HUES6 (cell line): ENCODE data around the gene TIMM44.

Source experiments
- H3K27ac ChIP-seq: 2 replicates; pipeline ENCODE4 v1.7.0; 2013; ENCODE audit warnings: low read depth, mild to moderate bottlenecking, low read length, inconsistent platforms
- H3K27me3 ChIP-seq: 2 replicates; pipeline ENCODE4 v1.6.1; 2013; ENCODE audit warnings: low read length; ENCODE audit not compliant: control insufficient read depth, insufficient read depth
- H3K36me3 ChIP-seq: 2 replicates; pipeline ENCODE4 v1.6.1; 2013; ENCODE audit warnings: low read length; ENCODE audit not compliant: control insufficient read depth, insufficient read depth
- H3K4me1 ChIP-seq: 2 replicates; pipeline ENCODE4 v1.6.1; 2013; ENCODE audit warnings: low read length; ENCODE audit not compliant: control insufficient read depth, insufficient read depth
- H3K4me3 ChIP-seq: 2 replicates; pipeline ENCODE4 v1.5.1; 2013; ENCODE audit warnings: low read depth, low read length
- H3K9ac ChIP-seq: one replicate; pipeline ENCODE4 v1.6.1; 2013; ENCODE audit warnings: mild to moderate bottlenecking, low read length
- H3K9me3 ChIP-seq: 2 replicates; pipeline ENCODE4 v1.6.1; 2013; ENCODE audit warnings: low read depth, low read length; ENCODE audit not compliant: control insufficient read depth, insufficient read depth

TIMM44 gene

DNA sequence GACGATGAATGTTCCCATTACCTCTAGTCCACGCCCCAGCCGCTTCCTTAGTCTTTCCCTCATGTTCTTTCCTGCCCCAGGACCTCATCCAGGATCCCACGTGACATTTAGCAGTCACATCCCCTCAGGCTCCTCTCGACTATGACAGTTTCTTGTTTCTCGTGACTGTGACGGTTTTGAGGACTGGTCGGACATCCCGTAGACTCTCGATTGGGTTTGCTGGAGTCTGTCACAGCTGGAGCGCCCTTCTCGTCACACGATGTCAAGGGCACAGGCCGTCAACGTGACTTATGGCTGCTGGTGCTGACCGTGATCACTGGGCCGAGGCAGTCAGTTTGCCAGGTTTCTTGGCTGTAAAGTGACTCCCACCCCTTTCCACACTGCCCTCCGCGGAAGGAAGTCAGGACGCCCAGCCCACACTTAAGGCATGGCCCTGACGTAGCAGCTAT is 39.2 kb upstream of the TIMM44 start:
- H3K27ac ChIP-seq, result no peak overlapping the region
- H3K9me3 ChIP-seq, result no peaks in the 10 kb centered on the region
- H3K27me3 ChIP-seq, result no peaks in the 10 kb centered on the region
- H3K9ac ChIP-seq, result no peak overlapping the region
- H3K4me3 ChIP-seq, result no peak overlapping the region
- H3K36me3 ChIP-seq, result peaks cover 98% of the 10 kb centered on the region
- H3K4me1 ChIP-seq, result no peaks in the 10 kb centered on the region

GRCh38 chr19:7982103-7982502 is 38.6 kb upstream of the TIMM44 start:
- H3K9me3 ChIP-seq, result no peaks in the 10 kb centered on the region
- no peak overlapping the region for H3K27ac ChIP-seq
- no peak overlapping the region for H3K4me3 ChIP-seq
- H3K4me1 ChIP-seq, result no peaks in the 10 kb centered on the region
- H3K36me3 ChIP-seq, result peaks cover 98% of the 10 kb centered on the region
- H3K9ac ChIP-seq, result no peak overlapping the region
- H3K27me3 ChIP-seq, result no peaks in the 10 kb centered on the region

GRCh38 chr19:7981661-7982060 is 38.2 kb upstream of the TIMM44 start:
- Histone ChIP-seq H3K4me1 (no peaks in the 10 kb centered on the region), H3K36me3 (peaks cover 99% of the 10 kb centered on the region), H3K4me3 (no peak overlapping the region), H3K9me3 (no peaks in the 10 kb centered on the region), H3K27ac (no peak overlapping the region), H3K9ac (no peak overlapping the region), H3K27me3 (no peaks in the 10 kb centered on the region)

- no peaks in the 10 kb centered on the region for H3K27me3 ChIP-seq
- no peak overlapping the region for H3K9ac ChIP-seq
- H3K4me1 ChIP-seq, result no peaks in the 10 kb centered on the region
- H3K36me3 ChIP-seq, result peaks cover 98% of the 10 kb centered on the region
- H3K4me3 ChIP-seq, result no peak overlapping the region
- no peak overlapping the region for H3K27ac ChIP-seq
- H3K9me3 ChIP-seq, result no peaks in the 10 kb centered on the region
Measured at GRCh38 chr19:7981199-7981598, 37.7 kb upstream of the TIMM44 start.

GRCh38 chr19:7980635-7981121 is 37.2 kb upstream of the TIMM44 start:
- Histone ChIP-seq H3K27me3 (no peaks in the 10 kb centered on the region), H3K27ac (no peak overlapping the region), H3K9ac (no peak overlapping the region), H3K4me3 (no peak overlapping the region), H3K4me1 (no peaks in the 10 kb centered on the region), H3K9me3 (no peaks in the 10 kb centered on the region), H3K36me3 (peaks cover 94% of the 10 kb centered on the region)

GRCh38 chr19:7980168-7980567 is 36.7 kb upstream of the TIMM44 start:
- no peaks in the 10 kb centered on the region for H3K27me3 ChIP-seq
- peaks cover 94% of the 10 kb centered on the region for H3K36me3 ChIP-seq
- H3K9me3 ChIP-seq, result no peaks in the 10 kb centered on the region
- no peak overlapping the region for H3K27ac ChIP-seq
- H3K4me1 ChIP-seq, result no peaks in the 10 kb centered on the region
- no peak overlapping the region for H3K4me3 ChIP-seq
- H3K9ac ChIP-seq, result no peak overlapping the region

GRCh38 chr19:7979559-7979958 is 36.1 kb upstream of the TIMM44 start:
- no peak overlapping the region; the same call in 1 of the 2 replicates for H3K27ac ChIP-seq
- no peak overlapping the region for H3K9ac ChIP-seq

DNA sequence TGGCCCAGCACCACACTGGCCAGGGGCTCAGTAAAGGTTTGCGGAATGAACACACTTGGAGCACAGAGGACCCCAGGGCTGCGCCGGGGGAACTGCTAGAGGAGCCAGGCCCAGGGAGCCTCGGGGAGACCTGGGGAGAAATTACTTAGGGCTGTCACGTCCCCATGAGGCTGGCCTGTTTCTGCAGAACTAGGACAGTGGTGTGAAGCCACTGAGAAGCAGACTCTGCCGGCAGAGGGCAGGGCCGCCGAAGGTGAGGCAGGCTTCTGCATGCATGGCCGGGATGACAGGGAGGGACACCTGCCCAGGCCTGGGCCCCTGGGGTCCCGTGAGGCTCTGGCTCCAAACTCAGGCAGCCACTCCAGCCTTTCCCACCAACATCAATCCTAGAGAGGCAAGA is 35.5 kb upstream of the TIMM44 start:
- Histone ChIP-seq H3K27me3 (no peaks in the 10 kb centered on the region), H3K36me3 (peaks cover 94% of the 10 kb centered on the region), H3K9me3 (no peaks in the 10 kb centered on the region)

More at GRCh38 chr19:7979559-7979958, 36.1 kb upstream of the TIMM44 start:
- Histone ChIP-seq H3K27me3 (no peaks in the 10 kb centered on the region), H3K9me3 (no peaks in the 10 kb centered on the region), H3K4me3 (no peak overlapping the region), H3K4me1 (no peaks in the 10 kb centered on the region), H3K36me3 (peaks cover 94% of the 10 kb centered on the region)

DNA sequence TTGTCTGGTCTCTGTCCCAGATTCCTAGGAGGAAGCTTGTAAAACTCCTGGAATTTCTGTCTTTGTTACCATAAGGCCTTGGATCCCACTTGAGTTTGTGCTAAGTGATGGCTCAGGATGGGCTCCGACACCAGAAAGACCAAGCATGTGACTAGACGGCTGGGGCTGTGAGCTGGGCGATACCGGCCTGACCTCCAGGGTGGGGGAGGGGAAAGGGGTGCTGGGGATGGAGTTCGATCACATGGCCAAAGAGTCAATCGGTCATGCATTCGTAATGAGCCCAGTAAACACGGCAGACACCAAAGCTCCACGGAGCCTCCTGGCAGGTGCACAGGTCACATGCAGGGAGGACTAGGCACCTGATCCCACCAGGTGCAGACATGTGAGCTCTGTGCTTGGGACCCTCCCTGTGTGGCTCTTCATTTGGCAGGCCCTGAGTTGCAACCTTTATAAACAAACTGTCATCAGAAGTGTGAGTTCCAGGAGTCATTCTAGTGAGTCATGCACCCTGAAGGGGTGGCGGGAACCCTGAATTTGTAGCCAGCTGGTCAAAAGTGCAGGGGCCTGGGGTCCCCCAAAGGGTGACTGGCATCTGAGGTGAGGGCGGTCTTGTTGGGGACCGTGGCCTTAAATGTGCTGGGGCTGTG is 34.8 kb upstream of the TIMM44 start:
- Histone ChIP-seq H3K4me3 (no peak overlapping the region), H3K36me3 (peaks cover 94% of the 10 kb centered on the region), H3K9me3 (no peaks in the 10 kb centered on the region), H3K4me1 (no peaks in the 10 kb centered on the region), H3K9ac (no peak overlapping the region), H3K27ac (no peak overlapping the region), H3K27me3 (no peaks in the 10 kb centered on the region)

More for the DNA sequence above, 35.5 kb upstream of the TIMM44 start:
- no peak overlapping the region; the same call in 1 of the 2 replicates for H3K27ac ChIP-seq
- H3K9ac ChIP-seq, result no peak overlapping the region
- no peaks in the 10 kb centered on the region for H3K4me1 ChIP-seq
- no peak overlapping the region for H3K4me3 ChIP-seq

GRCh38 chr19:7977723-7978040 is 34.2 kb upstream of the TIMM44 start:
- Histone ChIP-seq H3K27me3 (no peaks in the 10 kb centered on the region), H3K36me3 (peaks cover 88% of the 10 kb centered on the region), H3K4me3 (no peak overlapping the region), H3K4me1 (no peaks in the 10 kb centered on the region), H3K9me3 (no peaks in the 10 kb centered on the region), H3K27ac (no peak overlapping the region), H3K9ac (no peak overlapping the region)

DNA sequence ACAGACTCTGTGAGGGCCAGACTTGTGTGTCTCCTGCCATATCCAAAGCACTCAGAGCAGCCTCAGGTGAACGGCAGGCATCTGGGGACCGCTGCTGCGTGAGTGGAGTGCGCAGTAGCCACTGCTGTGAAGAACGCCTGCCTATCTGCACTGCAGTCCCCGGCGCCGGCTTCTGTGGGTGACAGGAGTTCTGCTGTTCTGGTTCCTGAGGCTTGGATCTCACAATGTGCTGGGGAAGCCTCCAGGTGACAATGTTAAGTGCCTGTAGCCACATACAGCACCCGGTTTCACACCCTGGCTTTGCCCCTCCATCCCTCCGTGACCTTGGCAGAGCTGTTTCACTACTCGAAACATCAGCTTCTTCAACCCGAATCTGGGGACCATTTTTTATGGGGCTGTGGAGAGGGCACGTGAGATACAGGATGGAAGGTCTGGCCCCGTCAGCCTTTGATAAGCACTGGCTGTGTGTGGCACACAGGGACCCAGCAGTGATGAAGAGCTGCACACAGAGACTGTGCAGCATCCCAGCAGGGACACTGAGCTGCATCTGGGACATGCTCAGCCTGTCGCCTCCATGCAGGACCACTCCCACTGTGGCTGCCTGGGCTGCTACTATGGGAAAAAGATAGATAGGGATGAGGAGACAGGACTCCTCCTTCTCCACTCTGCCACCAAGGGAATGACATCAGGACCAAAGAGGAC is 33.7 kb upstream of the TIMM44 start:
- no peaks in the 10 kb centered on the region for H3K9me3 ChIP-seq
- H3K27ac ChIP-seq, result no peak overlapping the region
- H3K4me3 ChIP-seq, result no peak overlapping the region
- H3K9ac ChIP-seq, result no peak overlapping the region
- peaks cover 88% of the 10 kb centered on the region for H3K36me3 ChIP-seq
- no peaks in the 10 kb centered on the region for H3K4me1 ChIP-seq
- no peaks in the 10 kb centered on the region for H3K27me3 ChIP-seq
